Ascending aorta (tissue), 2 donors: Measurements from ENCODE around the gene TNK2. TPM values are rescaled to one million over a fixed set of nuclear protein-coding genes. Genes with fewer than 3 reads are reported as not detected.
"Not testable (repeated sequence)": the region's sequence is repeated elsewhere in the genome, so short reads cannot be mapped to it uniquely, and the experiment has no call there.

Experiments
- DNase-seq, 2 donors: peaks; one replicate each; pipeline ENCODE4 v3.0.0-alpha.2; 2019; ENCODE audit warnings: low spot score in 2 of 2
- H3K27ac ChIP-seq, 2 donors: fragments of 200-600 bp; sonication (generic); one replicate each; pipeline ENCODE4 v1.5.1; 2016 to 2017; ENCODE audit warnings: mild to moderate bottlenecking in 1 of 2
- H3K27me3 ChIP-seq: fragments of 200-600 bp; sonication (generic); one replicate; pipeline ENCODE4 v1.5.1; 2017
- H3K36me3 ChIP-seq, 2 donors: fragments of 200-600 bp; sonication (generic); one replicate each; pipeline ENCODE4 v1.5.1; 2016
- H3K4me1 ChIP-seq, 2 donors: fragments of 200-600 bp; sonication (generic); one replicate each; pipeline ENCODE4 v1.5.1; 2016 to 2017; ENCODE audit warnings: mild to moderate bottlenecking in 1 of 2
- H3K4me3 ChIP-seq, 2 donors: fragments of 200-600 bp; sonication (generic); one replicate each; pipeline ENCODE4 v1.5.1; 2016 to 2017; ENCODE audit warnings: mild to moderate bottlenecking in 1 of 2
- H3K9me3 ChIP-seq, 2 donors: fragments of 200-600 bp; sonication (generic); one replicate each; pipeline ENCODE4 v1.5.1; 2016
- intact Hi-C: fragments of 100-400 bp; cut with DNase I; formaldehyde crosslinking; loops from one replicate; pipeline ENCODE4 v1.15.1; 2023
- total RNA-seq: library from RNA; depleted of rRNA; stranded (reverse); fragments of >200 nt; gene quantifications from one replicate; pipeline ENCODE4 v1.1.0, GENCODE V29; 2016
- TF ChIP-seq, protein P1 (sequence below), 3 experiments: fragments of 200-600 bp in 2 of 3; fragments of 450-650 bp in 1 of 3; sonication (generic) in 2 of 3; IDR thresholded peaks; one replicate each; pipeline ENCODE4 v1.5.1; 2016 to 2019; ENCODE audit warnings: antibody characterized with exemption in 3 of 3, mild to moderate bottlenecking in 1 of 3, moderate library complexity in 1 of 3

The TNK2 gene
- total RNA-seq, 1 donor from 2014 or later = 164 TPM

DNA sequence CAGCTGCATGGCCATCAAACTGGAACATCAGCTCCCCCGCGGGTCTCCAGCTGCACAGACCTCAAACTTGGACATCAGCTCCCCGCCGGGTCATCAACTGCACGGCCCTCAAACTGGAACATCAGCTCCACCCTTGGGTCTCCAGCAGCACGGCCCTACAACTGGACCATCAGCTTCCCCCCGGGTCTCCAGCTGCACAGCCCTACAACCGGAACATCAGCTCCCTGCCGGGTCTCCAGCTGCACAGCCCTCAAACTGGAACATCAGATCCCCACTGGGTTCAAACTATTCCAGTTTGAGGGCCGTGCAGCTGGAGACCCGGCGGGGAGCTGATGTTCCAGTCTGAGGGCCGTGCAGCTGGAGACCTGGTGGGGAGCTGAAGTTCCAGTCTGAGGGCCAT lies 32.5 kb upstream of the TNK2 start:
- H3K4me3 ChIP-seq, H3K27ac ChIP-seq, H3K9me3 ChIP-seq, H3K36me3 ChIP-seq, DNase-seq, H3K4me1 ChIP-seq, H3K27me3 ChIP-seq, intact Hi-C loops: not testable (repeated sequence)

DNA sequence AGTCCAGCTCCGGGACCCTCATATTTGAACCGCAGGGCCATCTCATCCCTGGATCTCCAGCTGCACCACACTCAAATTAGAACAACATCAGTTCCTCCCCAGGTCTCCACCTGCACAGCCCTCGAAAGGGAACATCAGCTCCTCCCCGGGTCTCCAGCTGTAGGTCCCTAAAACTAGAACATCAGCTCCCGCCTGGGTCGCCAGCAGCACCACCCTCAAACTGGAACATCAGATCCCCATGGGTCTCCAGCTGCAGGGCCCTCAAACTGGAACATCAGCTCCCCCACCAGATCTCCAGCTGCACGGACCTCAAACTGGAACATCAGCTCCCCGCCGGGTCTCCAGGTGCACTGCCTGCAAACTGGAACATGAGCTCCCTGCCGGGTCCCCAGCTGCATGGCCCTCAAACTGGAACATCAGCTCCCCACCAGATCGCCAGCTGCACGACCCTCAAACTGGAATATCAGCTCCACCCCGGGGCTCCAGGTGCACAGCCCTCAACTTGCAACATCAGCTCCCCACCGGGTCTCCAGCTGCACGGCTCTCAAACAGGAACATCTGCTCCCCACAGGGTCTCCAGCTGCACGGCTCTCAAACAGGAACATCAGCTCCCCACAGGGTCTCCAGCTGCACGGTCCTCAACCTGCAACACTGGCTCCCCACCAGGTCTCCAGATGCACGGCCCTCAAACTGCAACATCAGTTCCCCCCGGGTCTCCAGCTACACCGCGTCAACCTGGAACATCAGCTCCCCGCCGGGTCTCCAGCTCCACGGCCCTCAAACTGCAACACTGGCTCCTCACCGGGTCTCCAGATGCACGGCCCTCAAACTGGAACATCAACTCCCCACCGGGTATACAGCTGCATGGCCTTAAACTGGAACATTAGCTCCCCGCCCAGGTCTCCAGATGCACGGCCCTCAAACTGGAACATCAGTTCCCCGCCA lies 31.4 kb upstream of the TNK2 start:
- DNase-seq, intact Hi-C loops, H3K27ac ChIP-seq, H3K4me3 ChIP-seq, H3K9me3 ChIP-seq, H3K4me1 ChIP-seq, H3K36me3 ChIP-seq, H3K27me3 ChIP-seq: not testable (repeated sequence)

DNA sequence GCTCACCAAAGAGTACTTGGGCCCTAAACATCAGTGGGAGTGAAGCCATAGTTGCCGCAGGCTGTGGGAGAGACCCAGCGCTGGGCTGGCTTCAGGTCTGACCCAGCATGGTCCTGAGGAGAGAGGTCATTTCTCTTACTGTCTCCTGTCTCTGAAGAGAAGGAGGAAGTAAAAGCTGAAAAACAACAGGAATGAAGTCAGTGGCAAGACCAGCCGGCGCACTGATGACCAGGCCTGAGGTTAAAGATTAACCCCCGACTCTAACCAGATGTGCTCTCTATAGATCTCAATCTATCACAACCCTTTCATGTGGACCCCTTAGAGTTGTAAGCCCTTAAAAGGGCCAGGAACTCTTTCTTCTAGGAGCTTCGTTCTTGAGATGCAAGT lies 24.7 kb upstream of the TNK2 start:
- H3K4me1 ChIP-seq, H3K4me3 ChIP-seq, H3K27me3 ChIP-seq, H3K36me3 ChIP-seq, H3K9me3 ChIP-seq, intact Hi-C loops, H3K27ac ChIP-seq, DNase-seq: not testable (repeated sequence)

- TF ChIP-seq, protein P1, sequence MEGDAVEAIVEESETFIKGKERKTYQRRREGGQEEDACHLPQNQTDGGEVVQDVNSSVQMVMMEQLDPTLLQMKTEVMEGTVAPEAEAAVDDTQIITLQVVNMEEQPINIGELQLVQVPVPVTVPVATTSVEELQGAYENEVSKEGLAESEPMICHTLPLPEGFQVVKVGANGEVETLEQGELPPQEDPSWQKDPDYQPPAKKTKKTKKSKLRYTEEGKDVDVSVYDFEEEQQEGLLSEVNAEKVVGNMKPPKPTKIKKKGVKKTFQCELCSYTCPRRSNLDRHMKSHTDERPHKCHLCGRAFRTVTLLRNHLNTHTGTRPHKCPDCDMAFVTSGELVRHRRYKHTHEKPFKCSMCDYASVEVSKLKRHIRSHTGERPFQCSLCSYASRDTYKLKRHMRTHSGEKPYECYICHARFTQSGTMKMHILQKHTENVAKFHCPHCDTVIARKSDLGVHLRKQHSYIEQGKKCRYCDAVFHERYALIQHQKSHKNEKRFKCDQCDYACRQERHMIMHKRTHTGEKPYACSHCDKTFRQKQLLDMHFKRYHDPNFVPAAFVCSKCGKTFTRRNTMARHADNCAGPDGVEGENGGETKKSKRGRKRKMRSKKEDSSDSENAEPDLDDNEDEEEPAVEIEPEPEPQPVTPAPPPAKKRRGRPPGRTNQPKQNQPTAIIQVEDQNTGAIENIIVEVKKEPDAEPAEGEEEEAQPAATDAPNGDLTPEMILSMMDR (IDR thresholded peaks at IDR 0.05) = no peak
- Histone ChIP-seq H3K4me1 (no peaks in the 10 kb centered on the region), H3K27me3 (no peaks in the 10 kb centered on the region), H3K27ac (no peak overlapping the region), H3K4me3 (no peak overlapping the region), H3K9me3 (no peaks in the 10 kb centered on the region), H3K36me3 (no peaks in the 10 kb centered on the region)
- DNase-seq = no peak
- intact Hi-C loops = no loop called here
Measured at GRCh38 chr3:195932418-195933043, 24.2 kb upstream of the TNK2 start.

DNA sequence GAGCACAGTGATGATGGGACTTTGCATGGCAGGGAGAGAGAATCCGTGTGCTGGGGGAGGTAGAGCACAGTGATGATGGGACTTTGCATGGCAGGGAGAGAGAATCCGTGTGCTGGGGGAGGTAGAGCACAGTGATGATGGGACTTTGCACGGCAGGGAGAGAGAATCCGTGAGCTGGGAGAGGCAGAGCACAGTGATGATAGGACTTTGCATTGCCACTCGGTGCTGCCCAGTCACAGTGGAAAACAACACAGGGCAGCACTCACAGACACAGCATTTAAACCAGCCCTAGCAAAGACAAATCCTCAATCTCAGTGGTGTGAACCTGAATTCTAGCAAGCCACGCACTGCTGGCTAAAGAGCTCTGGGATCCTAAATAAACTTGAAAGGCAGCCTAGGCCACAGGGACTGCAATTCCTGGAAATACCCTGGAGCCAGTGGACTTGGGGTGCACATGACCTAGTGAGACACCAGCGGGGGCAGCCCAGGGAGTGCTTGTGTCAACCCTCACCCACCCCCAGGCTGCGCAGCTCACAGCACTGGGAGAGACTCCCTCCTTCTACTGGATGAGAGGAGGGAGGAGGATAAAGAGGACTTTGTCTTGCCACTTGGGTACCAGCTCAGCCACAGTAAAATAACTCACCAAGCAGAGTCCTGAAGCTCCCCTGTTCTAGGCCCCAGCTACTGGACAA lies 23.4 kb upstream of the TNK2 start:
- no peak for DNase-seq
- intact Hi-C loops = no loop called here
- no peaks in the 10 kb centered on the region for H3K27me3 ChIP-seq
- H3K27ac ChIP-seq = no peak overlapping the region
- H3K4me3 ChIP-seq = no peak overlapping the region
- no peaks in the 10 kb centered on the region for H3K9me3 ChIP-seq
- TF ChIP-seq, protein P1 (IDR thresholded peaks at IDR 0.05) = no peak
- H3K36me3 ChIP-seq = no peaks in the 10 kb centered on the region
- H3K4me1 ChIP-seq = no peaks in the 10 kb centered on the region

- Histone ChIP-seq H3K27me3 (no peaks in the 10 kb centered on the region), H3K4me1 (no peaks in the 10 kb centered on the region), H3K36me3 (no peaks in the 10 kb centered on the region), H3K27ac (no peak overlapping the region), H3K4me3 (no peak overlapping the region), H3K9me3 (no peaks in the 10 kb centered on the region)
- TF ChIP-seq, protein P1 (IDR thresholded peaks at IDR 0.05) = no peak
- intact Hi-C loops = no loop called here
- DNase-seq = no peak
Measured at GRCh38 chr3:195929452-195929851, 21.1 kb upstream of the TNK2 start.

DNA sequence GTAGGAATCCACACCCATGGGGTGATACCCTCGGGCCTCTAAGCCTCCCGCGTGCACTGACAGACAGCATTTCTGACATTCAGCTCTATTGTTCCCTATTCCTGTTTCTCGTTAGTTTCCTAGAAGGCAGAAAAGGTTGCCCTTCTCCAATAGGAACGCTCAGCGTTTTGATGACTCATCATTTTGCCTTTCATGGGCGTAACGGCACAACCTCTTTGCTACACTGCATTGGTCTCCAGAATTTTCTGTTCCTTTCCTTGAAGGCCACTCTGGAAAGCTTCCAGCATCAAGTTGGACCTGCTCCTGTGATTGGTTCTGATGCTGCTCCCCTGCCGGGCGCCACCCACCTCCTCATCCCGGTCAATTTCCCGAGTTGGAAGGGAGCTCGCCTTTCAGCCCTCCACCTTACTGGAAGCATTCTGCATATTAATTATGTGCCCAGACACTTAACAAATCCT lies 13.0 kb upstream of the TNK2 start:
- no peaks in the 10 kb centered on the region for H3K36me3 ChIP-seq
- DNase-seq = peak in 1 of 2 donors; percentile 56
- intact Hi-C loops = no loop called here
- H3K4me1 ChIP-seq = no peaks in the 10 kb centered on the region
- H3K27me3 ChIP-seq = no peaks in the 10 kb centered on the region
- H3K27ac ChIP-seq = no peak overlapping the region
- TF ChIP-seq, protein P1 (IDR thresholded peaks at IDR 0.05) = no peak
- no peak overlapping the region for H3K4me3 ChIP-seq
- no peaks in the 10 kb centered on the region for H3K9me3 ChIP-seq
